ENCODE results near the gene PGM3.

GRCh38 chr6:83218646-83219045 is 25.6 kb upstream of the PGM3 start:
- TF ChIP-seq CTCF (IDR thresholded peaks at IDR 0.05), result no peak
- no peak for TF ChIP-seq ZFX (IDR thresholded peaks at IDR 0.05; ENCODE audit: borderline replicate concordance)

All from 22Rv1 (cell line).